GM21447 (cell line): ENCODE measurements around the gene PCDHA9.
"Not testable (repeated sequence)": the region's sequence is repeated elsewhere in the genome, so short reads cannot be mapped to it uniquely, and the experiment has no call there.

Source experiments
- ATAC-seq: cut with Tn5 transposase; IDR thresholded peaks from one replicate; pipeline ENCODE4 v1.9.1; 2021; ENCODE audit not compliant: unreplicated experiment

PCDHA9 gene

GRCh38 chr5:140848139-140849102 lies at the start of gene PCDHA9:
Gene PCDHA9 (plus strand): TSS chr5:140848382. CDS start chr5:140848496, 114 bp downstream.
- ATAC-seq, result not testable (repeated sequence)

GRCh38 chr5:140800816-140801493 lies 47.2 kb upstream of the PCDHA9 start, which contains the start of gene PCDHA3:
Gene PCDHA3 (plus strand): TSS chr5:140801057.
- no peak for ATAC-seq

GRCh38 chr5:140801494-140801841 lies 46.7 kb upstream of the PCDHA9 start:
- no peak for ATAC-seq

- not testable (repeated sequence) for ATAC-seq
Measured at GRCh38 chr5:140802381-140802780, 45.8 kb upstream of the PCDHA9 start.

- ATAC-seq, result no peak
Measured at GRCh38 chr5:140802781-140803271, 45.4 kb upstream of the PCDHA9 start.

GRCh38 chr5:140806834-140807775 lies 41.1 kb upstream of the PCDHA9 start, which contains the start of gene PCDHA4:
Gene PCDHA4 (plus strand): TSS chr5:140807068.
- no peak for ATAC-seq

GRCh38 chr5:140808241-140808888 lies 39.8 kb upstream of the PCDHA9 start:
- not testable (repeated sequence) for ATAC-seq

- no peak for ATAC-seq
Measured at GRCh38 chr5:140808889-140809291, 39.3 kb upstream of the PCDHA9 start.

GRCh38 chr5:140821375-140822280 lies 26.6 kb upstream of the PCDHA9 start, which contains the start of gene PCDHA5:
Gene PCDHA5 (plus strand): TSS chr5:140821613.
- ATAC-seq, result no peak

GRCh38 chr5:140822281-140822629 lies 25.9 kb upstream of the PCDHA9 start:
- no peak for ATAC-seq

- ATAC-seq, result not testable (repeated sequence)
Measured at GRCh38 chr5:140822969-140823368, 25.2 kb upstream of the PCDHA9 start.

GRCh38 chr5:140823475-140823874 lies 24.7 kb upstream of the PCDHA9 start:
- no peak for ATAC-seq

- ATAC-seq, result no peak
Measured at GRCh38 chr5:140827704-140828361, 20.3 kb upstream of the PCDHA9 start, which contains the start of gene PCDHA6. Gene PCDHA6 (plus strand): TSS chr5:140827960. CDS start chr5:140828092, 132 bp downstream.

GRCh38 chr5:140828362-140828737 lies 19.8 kb upstream of the PCDHA9 start:
- ATAC-seq, result no peak

- ATAC-seq, result not testable (repeated sequence)
Measured at GRCh38 chr5:140829511-140830501, 18.4 kb upstream of the PCDHA9 start.

GRCh38 chr5:140833993-140834392 lies 14.2 kb upstream of the PCDHA9 start, which contains the start of gene PCDHA7:
Gene PCDHA7 (plus strand): TSS chr5:140834269. CDS start chr5:140834384, 115 bp downstream.
- ATAC-seq, result no peak

- not testable (repeated sequence) for ATAC-seq
Measured at GRCh38 chr5:140834439-140835008, 13.7 kb upstream of the PCDHA9 start.
